Central memory CD8-positive, alpha-beta T cell (primary cell): ENCODE measurements around the gene CAMKK1.
A peak's percentile ranks its signal among the peaks of the same experiment; 100 is the strongest.

Source experiments
- ATAC-seq: fragments of 150-1000 bp; cut with Tn5 transposase; replicated peaks from 2 replicates; pipeline ENCODE4 v1.10.0; 2022; ENCODE audit warnings: mild to moderate bottlenecking, moderate FRiP score, moderate number of reproducible peaks; ENCODE audit not compliant: poor library complexity, severe bottlenecking; ENCODE audit errors: extremely low read depth
- DNase-seq, 2 donors: peaks; one replicate each; pipeline ENCODE4 v3.0.0; 2021; ENCODE audit warnings: low spot score in 2 of 2
- H3K27ac Mint-ChIP-seq: one replicate; pipeline ENCODE4 v1.8.0; 2022; ENCODE audit warnings: low read depth, mild to moderate bottlenecking, moderate library complexity, mixed read lengths
- H3K27me3 Mint-ChIP-seq: one replicate; pipeline ENCODE4 v1.8.0; 2022; ENCODE audit warnings: mixed read lengths
- H3K36me3 Mint-ChIP-seq: one replicate; pipeline ENCODE4 v1.8.0; 2022; ENCODE audit warnings: mild to moderate bottlenecking, moderate library complexity, mixed read lengths; ENCODE audit not compliant: insufficient read depth
- H3K4me1 Mint-ChIP-seq: one replicate; pipeline ENCODE4 v1.8.0; 2022; ENCODE audit warnings: mixed read lengths
- H3K4me3 Mint-ChIP-seq: one replicate; pipeline ENCODE4 v1.8.0; 2022; ENCODE audit warnings: mild to moderate bottlenecking, moderate library complexity, mixed read lengths
- H3K9me3 Mint-ChIP-seq: one replicate; pipeline ENCODE4 v1.8.0; 2022; ENCODE audit warnings: mixed read lengths

Gene CAMKK1

DNA sequence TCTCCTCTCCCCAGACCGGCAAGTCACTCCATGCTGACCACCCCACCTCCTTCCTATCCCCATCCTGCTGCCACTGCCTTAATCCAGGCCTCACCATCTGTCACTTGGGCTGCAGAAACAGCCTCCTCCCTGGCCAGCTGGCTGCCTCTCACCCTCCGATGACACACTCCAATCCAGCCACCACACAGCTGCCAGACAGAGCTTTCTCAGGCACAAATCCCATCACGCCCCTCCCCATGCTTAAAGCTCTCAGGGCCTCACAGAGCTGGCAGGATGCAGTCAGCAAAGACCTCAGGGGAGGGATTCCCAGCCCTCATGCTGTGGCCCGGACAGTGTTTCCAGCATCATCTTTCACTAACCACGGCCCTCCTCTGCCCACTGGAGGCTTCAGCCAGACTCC lies 13.7 kb downstream of the CAMKK1 start:
- Mint-ChIP-seq H3K4me3 (no peak overlapping the region), H3K9me3 (no peaks in the 10 kb centered on the region), H3K4me1 (no peaks in the 10 kb centered on the region), H3K36me3 (peaks cover 4% of the 10 kb centered on the region), H3K27me3 (no peaks in the 10 kb centered on the region), H3K27ac (peak overlapping the region; percentile 48)
- ATAC-seq (no peak), DNase-seq (no peak)

DNA sequence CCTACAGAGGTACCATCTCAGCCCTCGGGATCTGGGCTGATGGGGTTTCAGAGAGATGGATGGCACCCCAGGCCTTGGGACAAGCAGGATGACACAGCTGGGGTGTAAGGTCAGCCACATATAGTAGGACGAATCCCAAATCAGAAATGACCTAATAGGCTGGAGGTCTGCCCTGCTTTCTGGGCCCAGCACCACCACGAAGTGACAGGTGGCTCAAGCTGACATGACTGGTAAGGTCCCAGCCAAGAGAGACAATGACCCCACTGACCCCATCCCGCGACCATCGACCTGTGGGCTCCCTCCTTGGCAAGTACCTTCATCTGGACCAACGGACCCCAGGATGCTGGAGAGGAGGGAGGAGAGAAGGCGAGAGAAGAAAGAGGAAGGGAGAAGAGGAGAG lies 15.6 kb downstream of the CAMKK1 start:
- ATAC-seq: no peak
- Mint-ChIP-seq H3K27ac (no peak overlapping the region), H3K4me3 (no peak overlapping the region), H3K4me1 (no peaks in the 10 kb centered on the region), H3K36me3 (peaks cover 4% of the 10 kb centered on the region), H3K27me3 (no peaks in the 10 kb centered on the region), H3K9me3 (no peaks in the 10 kb centered on the region)
- no peak for DNase-seq

DNA sequence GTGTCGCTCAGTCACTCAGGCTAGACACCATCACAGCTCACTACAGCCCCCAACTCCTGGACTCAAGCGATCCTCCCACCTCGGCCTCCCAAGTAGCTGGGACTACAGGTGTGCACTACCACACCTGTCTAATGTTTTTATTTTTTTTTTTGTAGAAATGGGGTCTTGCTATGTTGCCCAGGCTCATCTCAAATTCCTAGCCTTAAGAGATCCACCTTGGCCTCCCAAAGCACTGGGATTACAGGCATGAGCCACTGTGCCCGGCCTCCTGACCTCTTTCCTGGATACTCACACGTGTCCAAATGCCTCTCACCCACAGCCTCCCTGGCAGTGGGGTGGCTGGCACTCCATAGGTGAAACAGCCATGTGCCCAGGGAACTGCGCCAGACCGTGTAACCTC lies 17.5 kb downstream of the CAMKK1 start:
- DNase-seq (no peak), ATAC-seq (no peak)
- H3K9me3 Mint-ChIP-seq: no peaks in the 10 kb centered on the region
- H3K36me3 Mint-ChIP-seq: peaks cover 4% of the 10 kb centered on the region
- H3K4me3 Mint-ChIP-seq: no peak overlapping the region
- no peak overlapping the region for H3K27ac Mint-ChIP-seq
- H3K27me3 Mint-ChIP-seq: no peaks in the 10 kb centered on the region
- peaks cover 8% of the 10 kb centered on the region for H3K4me1 Mint-ChIP-seq

DNA sequence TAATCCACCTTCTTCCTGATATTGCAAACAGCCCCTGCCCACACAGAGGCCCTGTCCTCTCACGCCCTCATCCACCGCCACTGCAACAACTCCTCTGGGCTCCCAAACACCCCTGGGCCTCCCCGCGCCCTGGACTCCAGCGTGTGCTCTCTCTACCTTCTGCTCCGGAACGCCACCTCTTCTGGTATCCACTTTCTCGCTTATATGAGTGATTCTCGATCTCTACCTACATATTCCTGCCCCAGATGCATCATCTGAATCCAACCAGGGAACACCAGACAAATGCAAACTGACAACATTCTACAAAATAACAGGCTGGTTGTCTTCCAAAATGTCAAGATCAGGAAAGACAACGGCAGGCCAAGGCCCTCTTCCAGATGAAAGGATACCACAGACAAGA lies 19.0 kb downstream of the CAMKK1 start:
- Mint-ChIP-seq H3K27ac (no peak overlapping the region), H3K36me3 (peaks cover 4% of the 10 kb centered on the region), H3K9me3 (no peaks in the 10 kb centered on the region), H3K4me3 (no peak overlapping the region), H3K27me3 (no peaks in the 10 kb centered on the region), H3K4me1 (peaks cover 8% of the 10 kb centered on the region)
- no peak for DNase-seq
- ATAC-seq: no peak

DNA sequence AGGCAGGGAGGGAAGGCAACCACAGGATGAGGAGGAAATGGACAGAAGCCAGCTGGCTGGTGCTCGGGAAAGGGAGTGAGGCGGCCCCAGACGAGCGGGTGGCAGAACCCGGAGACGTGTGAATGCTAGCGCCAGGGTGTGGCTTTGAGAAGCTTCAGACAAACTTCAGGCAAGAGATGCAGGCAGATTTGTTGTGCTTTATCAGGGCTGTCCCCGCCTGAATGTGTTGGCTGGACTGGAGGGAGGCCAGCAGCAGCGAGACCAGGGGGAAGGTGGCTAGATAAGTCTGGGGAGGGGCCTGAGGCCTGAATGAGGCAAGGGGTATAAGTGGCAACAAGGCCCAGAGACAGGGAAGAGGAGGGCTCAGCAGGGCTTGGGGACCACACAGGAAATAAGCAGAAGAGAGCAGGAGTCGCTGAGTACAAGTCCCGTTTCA lies 22.0 kb downstream of the CAMKK1 start:
- peaks cover 4% of the 10 kb centered on the region for H3K36me3 Mint-ChIP-seq
- H3K4me1 Mint-ChIP-seq: peaks cover 8% of the 10 kb centered on the region
- no peaks in the 10 kb centered on the region for H3K9me3 Mint-ChIP-seq
- no peaks in the 10 kb centered on the region for H3K27me3 Mint-ChIP-seq
- H3K27ac Mint-ChIP-seq: peak overlapping the region; percentile 89
- no peak for DNase-seq
- peak; percentile 64 for ATAC-seq
- H3K4me3 Mint-ChIP-seq: peak overlapping the region; percentile 53

DNA sequence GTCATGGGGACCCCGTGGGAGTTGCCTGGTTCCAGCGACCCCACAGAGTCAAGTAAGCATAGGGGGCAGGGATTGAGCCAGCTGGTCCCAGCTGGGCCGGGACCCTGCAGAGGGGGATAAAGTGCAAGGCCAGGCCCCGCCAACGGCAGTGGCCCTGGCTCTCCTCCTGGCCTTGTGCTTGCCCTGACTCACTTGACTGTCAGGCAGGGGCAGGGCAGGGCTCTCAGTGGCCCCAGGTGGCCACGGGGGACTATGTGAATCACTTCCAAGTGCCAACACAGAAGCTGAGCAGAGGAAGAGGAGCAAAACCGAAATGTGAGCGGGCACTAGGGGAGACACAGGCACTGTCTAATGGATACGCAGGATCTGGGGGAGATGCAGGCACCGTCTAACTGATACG lies 25.2 kb downstream of the CAMKK1 start:
- H3K9me3 Mint-ChIP-seq: no peaks in the 10 kb centered on the region
- peak overlapping the region; percentile 22 for H3K27ac Mint-ChIP-seq
- DNase-seq (no peak), ATAC-seq (no peak)
- H3K27me3 Mint-ChIP-seq: no peaks in the 10 kb centered on the region
- H3K36me3 Mint-ChIP-seq: peaks cover 4% of the 10 kb centered on the region
- H3K4me3 Mint-ChIP-seq: no peak overlapping the region
- peaks cover 8% of the 10 kb centered on the region for H3K4me1 Mint-ChIP-seq

DNA sequence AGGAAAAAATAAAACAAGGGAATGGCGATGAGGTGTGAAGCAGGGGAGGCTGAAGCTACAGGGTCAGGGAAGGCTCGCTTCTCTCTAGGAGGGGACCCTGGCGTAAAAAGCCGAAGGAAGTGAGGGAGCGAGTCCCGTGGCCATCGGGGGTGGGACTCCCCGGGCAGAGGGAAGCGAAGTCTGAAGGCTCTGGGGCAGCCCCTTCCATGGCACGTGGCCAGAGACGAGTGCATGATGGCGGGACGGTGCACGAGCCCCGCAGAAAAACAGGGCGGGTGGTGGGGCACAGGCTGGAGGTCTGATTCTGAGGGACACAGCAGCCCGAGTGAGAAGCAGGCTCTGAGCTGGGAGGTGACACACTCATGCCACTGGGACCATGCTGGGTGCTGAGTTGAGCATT lies 25.7 kb downstream of the CAMKK1 start:
- H3K4me3 Mint-ChIP-seq: no peak overlapping the region
- DNase-seq (no peak), ATAC-seq (no peak)
- H3K27ac Mint-ChIP-seq: no peak overlapping the region
- peaks cover 8% of the 10 kb centered on the region for H3K4me1 Mint-ChIP-seq
- H3K27me3 Mint-ChIP-seq: no peaks in the 10 kb centered on the region
- H3K36me3 Mint-ChIP-seq: peaks cover 4% of the 10 kb centered on the region
- H3K9me3 Mint-ChIP-seq: no peaks in the 10 kb centered on the region

DNA sequence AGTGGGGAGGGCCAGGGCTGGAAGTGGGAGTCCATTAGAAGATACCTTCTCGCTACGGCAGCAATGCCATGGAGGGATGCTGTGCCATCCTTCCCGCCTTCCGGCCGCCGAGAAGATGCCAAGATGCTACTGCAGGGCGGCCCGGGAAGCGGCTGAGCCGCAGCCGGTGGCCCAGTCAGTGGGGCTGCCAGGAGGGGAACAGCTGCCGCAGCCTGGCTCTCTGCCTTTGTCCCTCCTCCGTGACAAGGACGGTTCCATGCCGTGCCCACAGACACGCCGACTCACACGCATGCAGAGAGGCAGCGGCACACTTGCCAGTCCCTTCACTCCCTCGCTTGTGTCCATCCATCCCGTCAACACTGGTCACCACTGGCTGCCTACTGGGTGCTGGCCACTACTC lies 26.6 kb downstream of the CAMKK1 start:
- H3K4me1 Mint-ChIP-seq: peaks cover 8% of the 10 kb centered on the region
- no peak for DNase-seq
- no peak overlapping the region for H3K27ac Mint-ChIP-seq
- no peaks in the 10 kb centered on the region for H3K9me3 Mint-ChIP-seq
- no peaks in the 10 kb centered on the region for H3K27me3 Mint-ChIP-seq
- ATAC-seq: no peak
- H3K36me3 Mint-ChIP-seq: peaks cover 4% of the 10 kb centered on the region
- H3K4me3 Mint-ChIP-seq: no peak overlapping the region

DNA sequence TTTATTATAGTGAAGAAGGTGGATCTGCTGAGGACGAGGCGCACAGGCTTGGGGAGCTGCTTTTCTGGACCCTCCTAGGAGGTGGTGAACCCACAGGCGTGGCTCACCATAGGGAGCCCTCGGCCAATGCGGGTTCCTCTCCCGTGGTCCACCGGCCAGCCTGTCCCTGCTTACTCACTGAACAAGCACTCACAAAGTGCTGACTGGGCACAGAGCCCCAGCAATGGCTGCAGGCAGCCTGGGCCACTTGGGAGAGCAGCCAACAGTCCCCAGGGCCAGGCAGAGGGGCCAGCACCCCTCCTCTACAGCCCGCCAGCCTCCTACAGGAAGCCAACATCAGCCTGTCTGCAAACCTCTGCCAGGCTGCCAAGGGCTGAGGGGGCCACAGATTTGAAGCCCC lies 27.7 kb downstream of the CAMKK1 start:
- Mint-ChIP-seq H3K36me3 (peaks cover 4% of the 10 kb centered on the region), H3K27me3 (no peaks in the 10 kb centered on the region)

DNA sequence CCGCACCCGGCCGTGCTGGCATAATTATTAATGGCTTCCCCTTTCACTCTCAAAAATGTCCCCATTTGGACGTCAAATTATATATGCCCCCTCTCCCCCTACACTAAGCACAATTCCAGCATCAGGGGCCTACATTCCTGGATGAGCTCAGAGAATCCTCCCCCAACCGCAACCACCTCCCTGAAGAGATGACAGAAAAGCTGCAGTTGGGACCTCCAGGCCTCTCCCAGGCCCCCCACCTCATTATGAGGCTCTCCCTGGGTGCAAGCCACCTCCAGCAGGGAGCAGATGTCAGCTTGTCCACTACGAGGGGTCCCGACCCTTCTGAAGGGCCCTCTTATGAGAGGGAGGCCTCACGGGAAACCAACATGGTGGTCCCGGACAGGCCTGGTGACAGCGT lies 28.3 kb downstream of the CAMKK1 start:
- Mint-ChIP-seq H3K27me3 (no peaks in the 10 kb centered on the region), H3K4me1 (no peaks in the 10 kb centered on the region), H3K9me3 (no peaks in the 10 kb centered on the region), H3K4me3 (no peak overlapping the region), H3K27ac (no peak overlapping the region), H3K36me3 (peaks cover 4% of the 10 kb centered on the region)
- DNase-seq (no peak), ATAC-seq (no peak)

More for the DNA sequence above, 27.7 kb downstream of the CAMKK1 start:
- Mint-ChIP-seq H3K4me3 (no peak overlapping the region), H3K4me1 (no peaks in the 10 kb centered on the region), H3K27ac (no peak overlapping the region), H3K9me3 (no peaks in the 10 kb centered on the region)
- ATAC-seq (no peak), DNase-seq (no peak)

DNA sequence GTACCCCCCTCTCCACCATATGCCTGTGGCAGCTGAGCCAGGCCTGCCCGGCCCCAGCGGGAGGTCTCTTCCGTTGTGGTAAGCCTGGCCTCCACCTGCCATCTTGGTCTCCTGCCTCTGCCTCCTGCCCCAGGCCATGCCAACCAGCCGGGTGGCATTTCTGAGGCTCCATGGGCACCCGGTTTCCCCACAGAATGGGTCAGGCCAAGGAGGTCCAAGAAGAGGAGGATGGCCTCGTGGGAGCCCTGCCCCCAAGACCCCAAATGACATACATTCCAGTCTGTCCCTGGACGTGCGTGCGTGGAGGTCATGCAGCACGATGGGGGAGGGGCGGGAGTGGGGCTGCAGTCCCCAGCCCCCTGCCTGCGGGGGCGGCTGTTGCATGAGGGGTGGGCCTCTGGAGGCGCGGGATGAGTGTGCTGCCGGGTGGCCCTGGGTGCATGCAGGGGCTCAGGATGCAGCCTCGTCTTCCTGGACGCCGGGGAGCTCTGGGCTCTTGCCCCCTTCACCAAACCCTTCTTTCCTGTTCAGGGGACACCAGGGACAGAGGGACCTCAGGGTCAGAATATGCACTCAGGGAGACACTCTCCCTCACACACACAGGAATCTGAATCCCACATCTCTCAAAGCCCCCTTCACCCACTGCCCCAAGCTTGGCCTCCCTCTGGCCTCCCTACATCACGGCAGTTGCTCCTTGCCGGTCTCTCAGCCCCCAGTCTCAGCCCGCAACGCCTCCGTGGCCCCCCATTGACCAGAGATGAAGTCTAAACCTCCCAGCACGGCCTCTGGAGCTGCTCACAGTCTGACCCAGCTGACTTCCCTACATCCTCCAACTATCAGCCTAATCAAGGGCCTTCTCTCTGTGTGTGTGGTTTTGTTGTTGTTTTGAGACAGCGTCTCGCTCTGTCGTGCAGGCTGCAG lies 30.8 kb downstream of the CAMKK1 start:
- ATAC-seq: no peak
- Mint-ChIP-seq H3K9me3 (no peaks in the 10 kb centered on the region), H3K27me3 (peaks cover 3% of the 10 kb centered on the region), H3K4me3 (no peak overlapping the region), H3K4me1 (no peaks in the 10 kb centered on the region), H3K27ac (no peak overlapping the region), H3K36me3 (peaks cover 2% of the 10 kb centered on the region)
- DNase-seq: no peak

DNA sequence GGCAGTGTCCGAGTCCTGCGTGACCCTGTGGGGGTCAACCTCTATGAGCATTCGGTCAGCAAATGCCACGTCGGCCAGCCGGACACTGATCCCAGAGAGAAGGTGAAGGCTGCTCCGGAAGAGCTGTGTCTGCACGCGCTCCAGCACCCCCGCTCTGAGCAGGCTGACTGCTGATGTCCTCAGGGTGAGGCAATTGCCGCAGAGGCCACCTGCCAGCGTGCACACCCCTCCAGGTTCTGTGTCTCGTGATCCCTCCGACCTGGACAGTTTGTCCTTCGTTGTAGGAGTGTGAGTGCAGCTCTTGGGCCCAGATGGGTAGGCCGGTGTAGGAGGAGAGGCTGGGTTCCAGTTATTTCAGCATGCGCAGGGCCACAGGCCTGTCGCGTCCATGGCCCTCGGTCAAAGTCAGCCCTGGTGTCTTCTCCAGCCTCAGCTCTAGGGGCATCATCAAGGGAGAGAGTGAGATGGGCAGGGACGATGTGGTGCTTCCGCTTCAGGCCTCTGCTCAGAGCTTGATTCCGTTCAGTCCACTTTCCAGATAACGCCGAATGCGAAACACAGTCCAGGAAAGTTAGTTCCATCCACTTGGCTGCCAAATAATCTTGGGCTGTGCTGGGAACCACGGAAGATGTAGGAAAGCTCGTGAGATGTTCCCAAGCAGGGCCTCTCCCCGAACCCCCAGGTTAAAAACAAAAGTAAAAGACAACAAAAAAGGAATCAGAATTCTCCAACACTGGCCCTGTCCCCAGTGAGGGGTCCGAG lies 31.7 kb downstream of the CAMKK1 start:
- Mint-ChIP-seq H3K27me3 (peaks cover 6% of the 10 kb centered on the region), H3K4me3 (no peak overlapping the region), H3K36me3 (peaks cover 2% of the 10 kb centered on the region), H3K27ac (no peak overlapping the region), H3K4me1 (no peaks in the 10 kb centered on the region), H3K9me3 (no peaks in the 10 kb centered on the region)
- DNase-seq: no peak
- no peak for ATAC-seq

DNA sequence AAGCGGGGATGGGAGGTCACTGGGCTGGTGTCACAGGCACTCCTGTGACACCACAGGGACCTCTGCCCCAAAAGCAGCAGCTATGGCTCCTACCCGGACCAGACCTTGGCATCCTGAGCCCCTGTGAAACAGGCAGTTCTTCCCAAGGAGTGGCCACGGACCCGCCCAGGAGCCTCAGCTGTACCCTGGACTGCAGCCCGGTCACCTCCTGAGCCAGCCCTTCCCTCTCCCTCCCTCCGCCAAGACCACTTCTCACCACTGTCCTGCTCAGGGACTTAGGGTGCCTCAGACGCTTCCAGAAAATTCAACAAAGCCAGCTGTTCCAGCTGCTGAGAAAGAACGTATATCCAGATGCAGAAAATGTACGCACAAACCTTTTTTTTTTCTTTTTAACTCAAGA lies 32.9 kb downstream of the CAMKK1 start:
- no peak for ATAC-seq
- H3K27me3 Mint-ChIP-seq: peaks cover 6% of the 10 kb centered on the region
- no peak overlapping the region for H3K4me3 Mint-ChIP-seq
- H3K4me1 Mint-ChIP-seq: no peaks in the 10 kb centered on the region
- DNase-seq: no peak
- peaks cover 2% of the 10 kb centered on the region for H3K36me3 Mint-ChIP-seq
- no peaks in the 10 kb centered on the region for H3K9me3 Mint-ChIP-seq
- H3K27ac Mint-ChIP-seq: no peak overlapping the region
